ENCODE measurements around the gene ZSCAN1.

GRCh38 chr19:58084596-58085347 is 50.9 kb downstream of the ZSCAN1 start:
- TF ChIP-seq USF2 (IDR thresholded peaks at IDR 0.05; ENCODE audit: low read depth, low read length) (no peak), CTCF (conservative IDR thresholded peaks at IDR 0.05; ENCODE audit: low read depth, low read length) (no peak), CEBPB (IDR thresholded peaks at IDR 0.05; ENCODE audit: low read depth, low read length) (no peak), POLR2A (IDR thresholded peaks at IDR 0.05; ENCODE audit: low read depth, low read length) (no peak)
